ENCODE results near the gene NCR2. TPM values are rescaled to one million over a fixed set of nuclear protein-coding genes. Genes with fewer than 3 reads are reported as not detected.

NCR2 gene
- total RNA-seq, 1 donor from 2014 or later: not detected

- Mint-ChIP-seq H3K27ac (no peak overlapping the region), H3K9me3 (ENCODE audit: low read depth) (no peaks in the 10 kb centered on the region), H3K4me3 (ENCODE audit: low read depth) (peak overlapping the region; percentile 41), H3K4me1 (ENCODE audit: low read depth) (peaks cover 31% of the 10 kb centered on the region), H3K36me3 (ENCODE audit: insufficient read depth) (no peaks in the 10 kb centered on the region), H3K27me3 (peaks cover 86% of the 10 kb centered on the region)
- no peak for DNase-seq (ENCODE audit: low spot score, unreplicated experiment)
- TF ChIP-seq CTCF (IDR thresholded peaks at IDR 0.05; ENCODE audit: unreplicated experiment): no peak
These were observed 38.2 kb downstream of the NCR2 start for GRCh38 chr6:41373627-41373918.

GRCh38 chr6:41373919-41374617 is 38.7 kb downstream of the NCR2 start:
- TF ChIP-seq CTCF (IDR thresholded peaks at IDR 0.05; ENCODE audit: unreplicated experiment): no peak
- Mint-ChIP-seq H3K4me1 (ENCODE audit: low read depth) (peaks cover 28% of the 10 kb centered on the region), H3K36me3 (ENCODE audit: insufficient read depth) (no peaks in the 10 kb centered on the region), H3K27ac (no peak overlapping the region), H3K27me3 (peaks cover 87% of the 10 kb centered on the region), H3K9me3 (ENCODE audit: low read depth) (no peaks in the 10 kb centered on the region), H3K4me3 (ENCODE audit: low read depth) (peak overlapping the region; percentile 44)
- no peak for DNase-seq (ENCODE audit: low spot score, unreplicated experiment)

- Mint-ChIP-seq H3K27ac (peak overlapping the region; percentile 17), H3K27me3 (peaks cover 90% of the 10 kb centered on the region), H3K36me3 (ENCODE audit: insufficient read depth) (no peaks in the 10 kb centered on the region), H3K4me1 (ENCODE audit: low read depth) (peaks cover 27% of the 10 kb centered on the region), H3K9me3 (ENCODE audit: low read depth) (no peaks in the 10 kb centered on the region), H3K4me3 (ENCODE audit: low read depth) (peak overlapping the region; percentile 44)
- DNase-seq (ENCODE audit: low spot score, unreplicated experiment): peak; percentile 25
- TF ChIP-seq CTCF (IDR thresholded peaks at IDR 0.05; ENCODE audit: unreplicated experiment): no peak
These were observed 39.5 kb downstream of the NCR2 start for GRCh38 chr6:41374618-41375590.

- Mint-ChIP-seq H3K27ac (no peak overlapping the region), H3K9me3 (ENCODE audit: low read depth) (no peaks in the 10 kb centered on the region), H3K36me3 (ENCODE audit: insufficient read depth) (no peaks in the 10 kb centered on the region), H3K4me3 (ENCODE audit: low read depth) (peak overlapping the region; percentile 44), H3K4me1 (ENCODE audit: low read depth) (peaks cover 27% of the 10 kb centered on the region), H3K27me3 (peaks cover 90% of the 10 kb centered on the region)
- TF ChIP-seq CTCF (IDR thresholded peaks at IDR 0.05; ENCODE audit: unreplicated experiment): no peak
- no peak for DNase-seq (ENCODE audit: low spot score, unreplicated experiment)
These were observed 40.3 kb downstream of the NCR2 start for GRCh38 chr6:41375598-41376151.

GRCh38 chr6:41376176-41376575 is 40.8 kb downstream of the NCR2 start:
- TF ChIP-seq CTCF (IDR thresholded peaks at IDR 0.05; ENCODE audit: unreplicated experiment): no peak
- no peak for DNase-seq (ENCODE audit: low spot score, unreplicated experiment)
- Mint-ChIP-seq H3K27me3 (peaks cover 90% of the 10 kb centered on the region), H3K27ac (no peak overlapping the region), H3K36me3 (ENCODE audit: insufficient read depth) (no peaks in the 10 kb centered on the region), H3K4me1 (ENCODE audit: low read depth) (peaks cover 27% of the 10 kb centered on the region), H3K9me3 (ENCODE audit: low read depth) (no peaks in the 10 kb centered on the region), H3K4me3 (ENCODE audit: low read depth) (no peak overlapping the region)

All from progenitor cell of endocrine pancreas (in vitro differentiated cells).